HTERT RPE-1 (cell line): ENCODE results near the gene C1QC.

ENCODE experiments used
- in situ Hi-C: fragments of 300-500 bp; cut with MboI; formaldehyde crosslinking; loops from 4 replicates; pipeline ENCODE4 v1.14.3; 2020; ENCODE audit warnings: low sequenced_read_pairs

C1QC gene

DNA sequence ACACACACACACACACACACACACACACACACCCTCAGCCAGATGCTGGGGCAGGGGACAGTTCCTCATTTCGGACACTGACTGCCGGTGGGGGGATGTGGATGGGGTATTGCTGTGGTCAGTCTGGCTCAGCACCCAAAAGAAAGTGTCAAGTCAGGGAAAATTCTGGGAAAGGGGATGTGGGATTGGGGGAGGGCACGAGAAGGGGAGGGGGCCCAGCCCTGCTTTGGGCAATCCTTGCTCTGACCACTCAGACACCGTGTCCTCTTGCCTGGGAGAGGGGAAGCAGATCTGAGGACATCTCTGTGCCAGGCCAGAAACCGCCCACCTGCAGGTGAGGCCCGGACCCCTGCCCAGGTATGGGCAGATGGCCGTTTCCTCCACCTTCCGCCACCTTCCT, at the start of gene C1QC:
Gene C1QC (plus strand): TSS at position 253 of the 400 bp plus-strand sequence. CDS start 391 bp downstream, outside the sequence.
- in situ Hi-C loops: no loop called here

DNA sequence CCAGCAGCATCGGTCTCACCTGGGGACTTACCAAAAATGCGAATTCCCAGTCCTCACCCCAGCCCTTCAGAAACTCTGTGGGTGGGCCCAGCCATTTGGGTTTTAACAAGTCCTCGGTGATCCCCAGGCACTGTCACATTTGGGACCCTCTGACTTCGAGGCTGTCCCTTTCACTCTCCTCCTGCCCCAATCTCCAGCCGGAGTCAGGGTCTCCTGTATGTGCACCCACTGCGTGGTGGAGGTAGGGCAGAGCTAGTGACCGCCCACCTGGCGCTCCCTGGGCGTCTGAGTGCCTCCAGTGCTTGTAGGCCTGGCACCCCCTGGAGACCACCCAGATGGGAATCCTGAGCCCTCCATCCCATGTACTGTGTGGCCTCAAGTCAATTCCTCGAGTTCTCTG, 49.0 kb upstream of the C1QC start:
- in situ Hi-C loops: no loop called here

DNA sequence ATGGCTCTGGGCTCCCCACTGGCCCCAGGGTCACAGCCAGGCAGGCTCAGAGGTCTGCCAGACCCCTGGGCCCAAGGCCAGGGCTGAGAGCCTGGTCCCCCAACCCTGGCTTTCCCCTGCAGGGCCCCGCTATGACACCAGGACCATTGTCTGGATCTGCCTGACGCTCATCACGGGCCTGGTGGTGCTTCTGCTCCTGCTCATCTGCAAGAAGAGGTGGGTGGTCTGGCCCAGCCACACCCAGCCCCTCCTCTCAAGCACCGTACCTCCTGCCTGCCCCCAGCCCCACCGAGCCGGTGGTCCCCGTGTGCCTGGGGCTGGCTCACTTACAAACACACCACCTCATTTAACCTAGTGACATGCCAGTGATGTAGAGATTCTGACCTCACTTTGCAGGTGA, 48.3 kb upstream of the C1QC start:
- in situ Hi-C loops: no loop called here

DNA sequence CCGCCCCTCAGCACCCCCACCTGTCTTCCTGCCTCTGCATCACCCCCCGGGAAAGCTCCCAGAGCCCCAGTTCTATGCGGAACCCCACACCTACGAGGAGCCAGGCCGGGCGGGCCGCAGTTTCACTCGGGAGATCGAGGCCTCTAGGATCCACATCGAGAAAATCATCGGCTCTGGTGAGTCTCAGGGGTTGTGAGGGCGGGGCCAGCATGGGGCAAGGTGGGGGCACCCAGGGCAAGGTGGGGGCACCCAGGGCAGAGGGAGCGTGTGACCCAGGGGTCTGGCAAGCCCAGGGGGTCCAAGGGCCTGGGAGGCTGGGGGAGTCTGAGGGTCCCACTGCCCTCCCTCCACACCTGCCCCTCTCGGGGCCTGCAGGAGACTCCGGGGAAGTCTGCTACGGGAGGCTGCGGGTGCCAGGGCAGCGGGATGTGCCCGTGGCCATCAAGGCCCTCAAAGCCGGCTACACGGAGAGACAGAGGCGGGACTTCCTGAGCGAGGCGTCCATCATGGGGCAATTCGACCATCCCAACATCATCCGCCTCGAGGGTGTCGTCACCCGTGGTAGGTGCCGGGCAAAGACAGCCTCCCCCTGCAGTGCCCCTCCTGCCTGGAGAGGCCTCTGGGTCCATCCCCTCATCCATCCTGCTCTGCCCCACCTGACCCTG, 46.0 kb upstream of the C1QC start:
- in situ Hi-C loops: no loop called here

DNA sequence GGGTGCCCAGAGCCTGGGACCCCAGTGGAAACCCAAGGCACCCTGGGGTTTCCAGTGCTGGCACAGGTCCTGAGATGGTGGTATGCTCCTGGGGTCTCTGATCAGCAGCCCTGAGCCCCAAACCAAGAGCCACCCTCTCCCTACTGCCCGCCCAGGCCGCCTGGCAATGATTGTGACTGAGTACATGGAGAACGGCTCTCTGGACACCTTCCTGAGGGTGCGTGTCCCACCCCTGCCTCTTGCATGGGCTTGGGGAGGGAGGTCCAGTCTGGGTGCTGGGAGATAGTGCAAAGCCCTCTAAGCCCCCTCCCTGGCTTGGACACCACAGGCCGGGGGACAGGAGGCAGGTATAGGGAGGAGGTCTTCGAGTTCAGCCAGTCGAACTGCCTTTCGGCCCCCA, 45.4 kb upstream of the C1QC start:
- in situ Hi-C loops: no loop called here

DNA sequence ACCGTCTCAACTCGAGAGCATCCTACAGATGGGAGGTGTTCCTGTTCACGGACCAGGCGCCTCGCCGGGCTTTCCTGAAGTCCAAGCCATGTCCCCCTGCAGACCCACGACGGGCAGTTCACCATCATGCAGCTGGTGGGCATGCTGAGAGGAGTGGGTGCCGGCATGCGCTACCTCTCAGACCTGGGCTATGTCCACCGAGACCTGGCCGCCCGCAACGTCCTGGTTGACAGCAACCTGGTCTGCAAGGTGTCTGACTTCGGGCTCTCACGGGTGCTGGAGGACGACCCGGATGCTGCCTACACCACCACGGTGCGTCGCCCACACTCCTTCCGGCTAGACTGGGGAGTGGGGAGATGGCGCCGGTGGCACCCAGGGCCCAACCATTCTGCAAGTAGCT, 44.7 kb upstream of the C1QC start:
- in situ Hi-C loops: no loop called here

DNA sequence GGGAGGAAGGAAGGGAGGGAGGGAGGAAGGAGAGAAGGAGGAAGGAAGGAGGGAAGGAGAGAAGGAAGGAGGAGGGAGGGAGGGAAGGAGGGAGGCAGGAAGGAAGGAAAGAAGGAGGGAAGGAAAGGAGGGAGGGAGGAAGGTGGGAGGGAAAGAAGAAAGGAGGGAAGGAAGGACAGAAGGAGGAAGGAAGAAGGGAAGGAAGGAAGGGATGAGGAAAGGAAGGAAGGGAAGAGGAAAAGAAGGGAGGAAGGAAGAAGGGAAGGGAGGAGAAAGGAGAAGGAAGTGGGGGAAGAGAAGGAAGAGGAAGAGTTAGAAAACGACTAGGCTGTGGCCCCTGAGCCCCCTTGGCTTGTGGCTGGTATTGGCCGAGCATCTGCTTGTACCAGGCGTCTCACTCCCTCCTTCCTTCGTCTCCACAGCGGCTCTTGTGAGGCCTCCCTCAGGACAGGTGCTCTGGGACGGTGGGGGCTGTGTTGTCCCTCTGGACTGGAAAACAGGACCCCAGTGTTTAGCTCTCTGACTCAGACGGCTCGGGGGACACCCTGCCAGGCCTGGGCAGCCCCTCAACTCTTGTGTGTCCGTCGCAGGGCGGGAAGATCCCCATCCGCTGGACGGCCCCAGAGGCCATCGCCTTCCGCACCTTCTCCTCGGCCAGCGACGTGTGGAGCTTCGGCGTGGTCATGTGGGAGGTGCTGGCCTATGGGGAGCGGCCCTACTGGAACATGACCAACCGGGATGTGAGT, 43.2 kb upstream of the C1QC start:
- in situ Hi-C loops: no loop called here

DNA sequence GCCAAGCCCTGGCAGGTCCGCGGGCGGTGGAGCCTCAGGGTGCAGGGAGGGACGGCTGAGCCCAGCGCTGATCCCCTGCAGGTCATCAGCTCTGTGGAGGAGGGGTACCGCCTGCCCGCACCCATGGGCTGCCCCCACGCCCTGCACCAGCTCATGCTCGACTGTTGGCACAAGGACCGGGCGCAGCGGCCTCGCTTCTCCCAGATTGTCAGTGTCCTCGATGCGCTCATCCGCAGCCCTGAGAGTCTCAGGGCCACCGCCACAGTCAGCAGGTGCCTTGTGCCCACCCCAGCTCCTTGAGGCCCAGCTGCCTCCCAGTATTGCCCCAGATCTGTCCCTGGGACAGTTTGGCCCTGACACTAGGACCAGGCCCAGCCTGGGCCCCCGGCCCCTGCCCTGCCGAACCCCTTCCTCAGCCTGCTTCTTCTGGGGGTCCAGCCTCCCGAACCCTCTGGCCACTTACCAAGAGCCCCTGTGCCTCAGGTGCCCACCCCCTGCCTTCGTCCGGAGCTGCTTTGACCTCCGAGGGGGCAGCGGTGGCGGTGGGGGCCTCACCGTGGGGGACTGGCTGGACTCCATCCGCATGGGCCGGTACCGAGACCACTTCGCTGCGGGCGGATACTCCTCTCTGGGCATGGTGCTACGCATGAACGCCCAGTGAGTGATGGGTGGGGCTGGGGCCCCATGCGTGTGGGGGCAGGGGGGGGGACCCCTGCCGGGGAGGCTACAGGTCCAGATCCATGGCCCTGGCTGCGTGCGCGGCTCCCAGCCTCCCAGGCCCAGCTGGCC, 42.4 kb upstream of the C1QC start:
- in situ Hi-C loops: no loop called here

DNA sequence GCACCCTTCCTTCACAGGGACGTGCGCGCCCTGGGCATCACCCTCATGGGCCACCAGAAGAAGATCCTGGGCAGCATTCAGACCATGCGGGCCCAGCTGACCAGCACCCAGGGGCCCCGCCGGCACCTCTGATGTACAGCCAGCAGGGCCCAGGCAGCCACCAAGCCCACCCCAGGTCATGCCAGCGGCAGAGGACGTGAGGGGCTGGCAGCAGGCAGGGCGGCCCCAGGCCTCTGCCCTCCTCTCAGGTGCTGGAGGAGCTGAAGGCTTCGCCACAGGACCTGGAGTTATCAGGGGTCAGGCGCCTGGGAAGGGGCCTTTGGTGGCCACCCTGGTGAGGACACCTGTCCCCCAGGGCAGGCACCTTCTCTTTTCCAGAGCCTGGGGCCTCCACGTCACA, 41.8 kb upstream of the C1QC start:
- in situ Hi-C loops: no loop called here

DNA sequence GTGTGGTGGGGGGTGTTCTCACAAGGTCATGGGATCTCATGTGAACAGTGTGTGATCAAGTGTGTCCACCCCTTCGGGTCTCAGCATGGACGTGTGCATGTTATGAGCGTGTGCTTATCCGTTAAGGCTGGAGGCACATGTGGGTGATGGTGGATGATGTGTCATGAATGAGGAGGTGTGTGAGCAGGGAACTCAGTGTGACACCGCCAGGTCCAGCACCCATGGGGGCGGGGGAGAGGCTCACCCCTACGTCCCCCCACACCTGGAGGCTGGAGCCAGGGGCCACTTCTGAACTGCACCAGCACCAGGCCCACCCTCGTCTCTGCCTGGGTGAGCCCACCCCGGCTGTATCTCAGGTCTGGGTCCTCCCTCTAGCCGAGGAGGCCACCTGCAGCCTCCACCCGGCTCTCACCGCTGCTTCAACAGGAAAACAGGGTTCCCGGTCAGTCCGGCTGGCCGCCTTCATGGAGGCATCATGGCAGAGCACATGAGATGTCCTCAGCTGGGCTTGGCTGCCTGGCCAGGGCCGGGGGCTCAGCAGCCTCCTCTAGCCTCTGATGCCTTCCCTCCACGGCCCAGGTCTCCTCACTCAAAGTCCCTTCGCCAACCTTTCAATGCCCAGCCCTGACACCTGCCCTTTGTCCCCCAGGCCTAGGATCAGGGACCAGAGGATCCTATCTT, 41.2 kb upstream of the C1QC start:
- in situ Hi-C loops: no loop called here

DNA sequence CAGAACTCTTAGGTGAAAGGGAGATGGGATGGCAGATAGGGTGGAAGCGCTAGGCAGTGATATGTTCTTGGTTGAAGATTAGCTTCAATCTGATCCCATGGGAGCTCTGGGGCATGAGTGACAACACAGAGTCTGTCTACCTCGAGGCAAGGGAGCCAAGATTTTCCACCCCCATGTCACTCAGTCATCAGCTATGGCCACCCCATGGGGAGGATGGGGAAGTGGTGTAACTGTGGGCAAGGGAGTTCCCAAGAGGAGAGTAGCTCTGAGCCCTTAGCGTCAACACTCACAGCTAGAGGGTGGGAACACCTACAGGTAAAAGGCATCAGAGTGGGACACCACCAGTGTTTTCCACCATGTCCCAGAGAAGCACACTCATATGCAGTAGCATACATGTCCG, 37.3 kb upstream of the C1QC start:
- in situ Hi-C loops: no loop called here

DNA sequence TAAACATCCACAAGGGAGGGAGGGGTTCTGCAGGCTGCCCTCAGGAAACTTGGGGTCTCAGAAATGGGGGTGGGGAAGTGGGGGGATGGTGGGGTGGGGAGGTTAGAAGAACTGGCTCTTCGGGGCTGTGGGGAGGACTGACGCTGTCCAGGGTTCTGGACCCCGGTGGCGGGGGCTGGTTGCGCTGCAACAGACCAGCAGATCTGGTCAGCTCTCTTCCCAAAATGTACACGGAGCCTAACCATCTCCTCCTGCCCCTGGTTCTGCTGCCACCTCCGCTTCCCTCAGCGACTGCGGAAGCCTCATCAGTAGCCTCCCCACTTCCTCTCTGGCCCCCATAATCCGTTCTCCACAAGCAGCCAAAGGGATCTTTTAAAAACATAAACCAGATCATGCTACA, 36.3 kb upstream of the C1QC start:
- in situ Hi-C loops: no loop called here

DNA sequence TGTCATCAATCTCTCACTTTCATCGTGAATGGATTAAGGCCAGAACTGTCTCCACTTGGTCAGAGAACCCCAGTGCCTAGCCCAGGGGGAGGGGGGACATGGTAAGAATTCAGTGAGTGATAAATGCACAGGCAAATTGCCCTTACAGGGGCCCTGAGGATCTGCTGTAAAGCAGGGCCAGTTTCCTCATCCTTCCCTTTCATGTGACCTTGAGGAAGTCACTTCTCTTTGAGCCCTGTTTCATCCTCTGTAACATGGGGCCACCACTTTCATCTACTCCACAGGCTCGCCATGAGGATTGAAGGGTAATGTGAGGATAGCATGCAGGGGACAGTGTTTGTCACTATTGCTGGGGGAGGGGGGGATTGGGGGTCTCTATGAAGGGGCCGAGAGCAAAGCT, 35.1 kb upstream of the C1QC start:
- in situ Hi-C loops: no loop called here

DNA sequence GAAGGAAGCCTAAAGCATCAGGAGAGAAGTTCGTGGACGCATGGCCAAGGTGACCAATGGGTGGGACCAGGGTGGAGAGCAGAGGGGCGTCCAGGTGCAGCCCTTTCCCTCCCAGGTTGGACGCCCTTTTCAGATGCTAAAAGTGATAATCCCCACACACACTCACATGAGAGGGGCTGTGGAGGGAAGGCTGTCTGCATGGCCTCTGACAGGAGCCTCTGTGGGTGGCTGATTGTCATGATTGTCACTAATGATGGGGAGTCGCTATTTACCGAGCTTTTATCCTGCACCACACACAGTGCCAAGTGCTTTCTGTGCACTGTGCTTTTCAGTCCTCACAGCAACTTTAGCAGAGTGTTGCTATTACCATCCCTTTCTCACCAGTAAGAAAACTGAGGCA, 34.1 kb upstream of the C1QC start:
- in situ Hi-C loops: no loop called here

DNA sequence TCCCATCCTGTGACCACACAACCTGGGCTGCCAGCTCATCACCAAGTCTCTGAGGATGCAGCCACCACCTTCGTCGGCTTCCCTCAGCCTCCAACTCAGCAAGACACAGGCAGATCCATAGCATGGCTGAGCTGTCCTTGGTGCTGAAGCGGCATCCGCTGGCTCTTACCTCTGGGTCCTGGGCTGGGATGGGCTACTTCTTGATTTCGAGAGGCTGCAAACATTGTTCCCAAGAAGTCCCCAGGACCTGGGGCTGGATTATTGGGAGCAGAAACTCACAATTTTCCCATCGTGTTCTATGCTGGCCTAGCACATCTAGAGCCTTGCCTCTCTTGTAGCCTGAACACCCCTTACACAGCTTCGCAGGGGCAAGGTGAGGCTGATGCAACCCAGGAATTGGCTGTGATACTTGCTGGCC, 31.9 kb upstream of the C1QC start:
- in situ Hi-C loops: no loop called here

DNA sequence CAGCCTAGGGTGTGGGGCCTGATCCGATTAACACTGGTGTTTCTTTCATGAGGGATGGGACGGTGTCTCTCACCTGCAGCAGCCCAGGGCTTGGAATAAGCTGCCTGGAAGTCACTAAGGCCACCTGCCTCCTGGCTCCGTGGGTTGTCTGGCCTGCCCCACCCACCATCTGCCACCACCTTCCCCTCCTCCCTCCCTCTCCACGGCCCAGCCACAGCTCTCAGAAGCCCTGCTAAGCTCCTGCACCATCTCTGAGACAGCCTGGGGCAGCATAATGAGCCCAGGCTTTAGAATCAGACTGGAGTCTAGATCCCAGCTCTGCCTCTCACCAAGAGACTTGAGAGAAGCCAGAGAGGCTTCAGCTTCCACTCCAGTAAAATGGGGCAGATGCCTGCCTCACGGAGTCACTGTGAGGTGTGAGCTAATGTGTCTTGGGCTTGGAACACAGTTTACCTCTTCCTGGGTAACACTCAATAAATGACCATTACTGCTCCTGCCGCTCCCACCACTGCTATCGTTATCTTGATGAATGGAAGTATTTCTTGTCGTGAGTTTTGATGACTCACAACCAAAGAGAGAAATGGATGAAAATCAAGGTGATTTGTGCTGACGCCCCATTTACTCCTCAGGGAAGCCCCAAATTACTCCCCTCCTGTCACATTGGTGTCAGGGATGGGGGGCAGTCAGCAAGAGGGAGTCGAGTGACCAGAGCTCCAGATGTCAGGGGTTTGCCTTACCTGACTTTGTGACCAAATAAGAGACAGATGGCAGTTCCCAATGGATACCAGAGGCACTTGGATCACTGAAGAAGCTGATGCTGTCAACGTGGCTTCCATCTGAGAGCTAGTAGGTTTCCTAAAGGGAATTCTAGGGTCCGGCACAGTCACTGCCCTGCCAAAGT, 30.5 kb upstream of the C1QC start:
- in situ Hi-C loops: no loop called here

DNA sequence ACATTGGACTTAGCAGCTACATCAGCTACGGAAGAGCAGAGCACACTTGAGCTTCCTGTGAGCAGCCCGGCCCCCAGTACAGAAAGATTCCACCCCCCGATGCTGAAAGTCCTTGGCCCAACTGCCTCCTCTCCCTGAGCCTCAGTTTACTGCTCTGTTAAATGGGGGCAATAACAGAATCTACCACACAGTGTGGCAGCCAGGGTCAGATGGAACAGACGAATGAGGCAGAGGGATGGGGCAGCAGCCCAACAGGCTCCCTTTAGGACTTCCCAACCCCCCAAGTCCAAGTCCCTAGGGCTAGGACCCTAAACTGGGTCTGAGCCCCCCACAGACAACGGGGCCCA, 29.9 kb upstream of the C1QC start:
- in situ Hi-C loops: no loop called here

DNA sequence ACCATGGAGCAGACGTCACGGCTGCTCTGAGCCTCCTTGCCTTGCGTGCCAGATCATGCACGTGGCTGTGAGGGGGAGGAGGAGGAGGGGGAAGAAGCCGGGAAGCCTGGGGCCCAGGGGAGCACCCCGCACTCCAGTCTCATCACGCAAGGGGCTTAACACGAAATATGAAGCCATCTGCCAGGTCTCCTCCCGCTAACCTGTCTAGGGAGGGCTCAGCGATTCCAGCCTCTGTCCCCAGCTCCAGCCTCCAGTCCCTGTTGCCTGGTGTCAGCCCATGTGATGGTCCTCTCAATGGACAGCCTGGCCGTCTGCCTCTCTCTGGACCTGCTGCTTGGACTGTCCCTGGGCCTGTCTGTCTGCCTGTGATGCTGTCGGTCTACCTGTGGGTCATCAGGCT, 29.5 kb upstream of the C1QC start:
- in situ Hi-C loops: no loop called here

DNA sequence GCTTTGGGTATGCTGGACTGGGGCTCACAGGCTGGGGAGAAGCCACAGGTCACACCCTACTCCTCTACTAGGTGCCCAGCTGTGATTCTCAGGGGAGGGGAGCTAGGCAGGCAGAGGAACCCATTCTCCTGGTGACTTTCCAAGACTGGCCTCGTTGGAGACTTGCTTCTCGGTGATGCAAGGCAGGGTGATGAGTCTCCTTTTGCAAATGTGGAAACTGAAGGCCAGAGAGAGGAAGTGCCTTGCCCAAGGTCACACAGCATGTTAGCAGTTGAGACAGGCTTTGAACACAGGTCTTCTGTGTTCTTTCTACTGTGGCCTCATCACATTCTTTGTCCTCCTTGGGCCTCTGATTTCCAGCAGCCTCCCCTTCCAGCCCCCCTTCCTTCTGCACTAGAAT, 27.5 kb upstream of the C1QC start:
- in situ Hi-C loops: no loop called here

DNA sequence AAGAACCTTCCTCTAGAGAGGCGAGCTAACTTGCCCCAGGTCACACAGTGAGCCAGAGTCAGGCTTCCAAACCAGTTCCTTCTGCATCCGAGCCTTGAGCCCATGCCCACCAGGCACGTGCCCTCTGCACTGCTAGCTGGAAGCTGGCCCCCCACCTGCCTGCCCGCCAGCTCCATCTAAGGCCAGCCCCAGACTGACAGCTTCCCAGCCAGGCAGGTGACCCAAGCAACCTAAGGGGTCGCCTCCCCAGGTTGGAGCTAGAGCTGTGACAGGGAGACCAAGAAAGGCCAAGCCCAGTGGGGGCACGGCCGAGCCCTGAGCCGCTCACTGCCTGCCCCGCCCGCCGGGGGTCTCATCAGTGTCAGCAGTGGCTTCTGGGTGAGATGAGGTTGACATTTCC, 26.9 kb upstream of the C1QC start:
- in situ Hi-C loops: no loop called here

DNA sequence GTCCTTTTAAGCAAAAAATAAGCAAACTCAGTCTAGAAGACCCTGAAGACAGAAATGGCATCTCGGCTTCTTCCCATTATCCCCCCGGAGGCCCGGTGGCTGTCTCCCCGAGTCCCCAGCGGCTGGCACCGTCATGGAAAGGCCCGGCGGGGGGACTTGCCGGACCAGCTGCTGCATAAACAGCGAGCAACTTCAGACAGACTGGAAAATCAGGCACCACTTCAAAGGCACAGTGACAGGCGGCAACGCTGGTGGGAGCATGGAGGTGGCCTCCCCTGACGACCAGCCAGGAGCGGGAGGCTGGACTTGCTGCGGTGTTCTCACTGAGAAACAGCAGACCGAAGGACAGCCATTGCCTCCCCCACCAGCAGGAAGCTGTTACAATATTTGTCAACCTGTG, 25.4 kb upstream of the C1QC start:
- in situ Hi-C loops: no loop called here
